ENCODE results near the gene STAC.
"Not testable (repeated sequence)": the region's sequence is repeated elsewhere in the genome, so short reads cannot be mapped to it uniquely, and the experiment has no call there.

Gene STAC

GRCh38 chr3:36482256-36482655 is 102.0 kb downstream of the STAC start:
- peak; percentile 79 for DNase-seq

- DNase-seq = no peak
These were observed 102.6 kb downstream of the STAC start for GRCh38 chr3:36482880-36483279.

GRCh38 chr3:36483709-36484108 is 103.4 kb downstream of the STAC start:
- DNase-seq = no peak

GRCh38 chr3:36484386-36484785 is 104.1 kb downstream of the STAC start:
- no peak for DNase-seq

- DNase-seq = no peak
These were observed 105.9 kb downstream of the STAC start for GRCh38 chr3:36486009-36486795.

GRCh38 chr3:36487616-36488015 is 107.3 kb downstream of the STAC start:
- no peak for DNase-seq

GRCh38 chr3:36488077-36488789 is 107.9 kb downstream of the STAC start:
- no peak for DNase-seq

GRCh38 chr3:36489101-36489500 is 108.8 kb downstream of the STAC start:
- DNase-seq = no peak

- DNase-seq = no peak
These were observed 109.5 kb downstream of the STAC start for GRCh38 chr3:36489679-36490425.

GRCh38 chr3:36493051-36493450 is 112.7 kb downstream of the STAC start:
- no peak for DNase-seq

GRCh38 chr3:36494461-36495109 is 114.3 kb downstream of the STAC start:
- peak; percentile 65 for DNase-seq

- DNase-seq = peak; percentile 74
These were observed 116.7 kb downstream of the STAC start for GRCh38 chr3:36496684-36497633.

- not testable (repeated sequence) for DNase-seq
These were observed 119.7 kb downstream of the STAC start for GRCh38 chr3:36500053-36500452.

- peak; percentile 53 for DNase-seq
These were observed 121.3 kb downstream of the STAC start for GRCh38 chr3:36501616-36502015.

GRCh38 chr3:36505393-36505792 is 125.1 kb downstream of the STAC start:
- DNase-seq = no peak

GRCh38 chr3:36511791-36512486 is 131.6 kb downstream of the STAC start:
- DNase-seq = no peak

GRCh38 chr3:36512555-36512954 is 132.3 kb downstream of the STAC start:
- DNase-seq = no peak

- no peak for DNase-seq
These were observed 133.9 kb downstream of the STAC start for GRCh38 chr3:36514171-36514570.

GRCh38 chr3:36519682-36520081 is 139.4 kb downstream of the STAC start:
- DNase-seq = no peak

- DNase-seq = no peak
These were observed 140.1 kb downstream of the STAC start for GRCh38 chr3:36520241-36521006.

- peak; percentile 36 for DNase-seq
These were observed 140.7 kb downstream of the STAC start for GRCh38 chr3:36521007-36521379.

Measured in hematopoietic multipotent progenitor cell treated with erythropoietin and hydrocortisone succinate and interleukin-3 and kit ligand, for 4 days (in vitro differentiated cells).